Effector CD4-positive, alpha-beta T cell (primary cell): ENCODE data around the gene MACROD2.

Experiments
- DNase-seq: peaks from one replicate; pipeline ENCODE4 v3.0.0-alpha.2; 2020

The MACROD2 gene

GRCh38 chr20:15619816-15620215 is 1624.5 kb downstream of the MACROD2 start:
- DNase-seq: no peak

GRCh38 chr20:15622368-15622767 is 1627.1 kb downstream of the MACROD2 start:
- no peak for DNase-seq

- no peak for DNase-seq
Observed at GRCh38 chr20:15623215-15623614, 1627.9 kb downstream of the MACROD2 start.

- DNase-seq: no peak
Observed at GRCh38 chr20:15625981-15626380, 1630.7 kb downstream of the MACROD2 start.

GRCh38 chr20:15627089-15627488 is 1631.8 kb downstream of the MACROD2 start:
- DNase-seq: no peak

GRCh38 chr20:15627501-15627903 is 1632.2 kb downstream of the MACROD2 start:
- no peak for DNase-seq

GRCh38 chr20:15628851-15629353 is 1633.6 kb downstream of the MACROD2 start:
- no peak for DNase-seq

DNA sequence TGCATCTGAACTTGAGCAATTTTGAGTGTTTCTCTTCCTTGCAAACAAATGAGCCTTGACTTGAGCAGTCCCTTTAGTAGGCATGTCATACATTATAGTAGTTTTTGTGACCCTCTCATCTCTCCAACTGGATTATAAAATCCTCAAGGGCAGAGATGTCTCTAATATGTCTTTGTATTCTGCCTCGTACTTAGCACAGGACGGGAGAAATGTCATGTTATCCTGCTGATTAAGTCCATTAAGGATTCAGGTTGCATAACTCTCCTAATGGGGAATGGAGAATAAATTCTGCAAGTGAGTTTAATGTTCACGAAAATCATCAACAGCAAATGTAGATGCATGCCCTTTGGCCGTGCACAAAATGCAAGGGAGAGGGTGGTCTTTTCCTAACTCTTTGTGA is 1635.0 kb downstream of the MACROD2 start:
- DNase-seq: no peak

DNA sequence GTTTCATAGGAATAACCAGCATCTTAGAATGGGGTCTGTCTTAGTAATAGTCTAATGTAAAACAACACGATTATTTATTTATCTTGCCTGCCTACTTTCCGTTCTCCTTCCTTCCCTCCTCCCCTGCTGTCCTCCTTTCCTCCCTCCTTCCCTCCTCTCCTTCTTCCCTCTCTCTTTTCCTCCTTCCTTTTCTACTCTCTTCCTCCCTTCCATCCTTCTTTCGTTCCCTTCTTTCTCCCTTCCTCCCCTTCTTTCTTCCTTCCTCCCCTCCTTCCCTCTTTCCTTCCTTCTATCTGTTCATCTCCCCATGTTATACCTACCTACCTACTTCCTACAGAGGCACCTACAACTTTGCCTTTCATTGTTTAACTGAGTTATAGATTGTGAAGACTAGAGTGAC is 1637.4 kb downstream of the MACROD2 start:
- no peak for DNase-seq

DNA sequence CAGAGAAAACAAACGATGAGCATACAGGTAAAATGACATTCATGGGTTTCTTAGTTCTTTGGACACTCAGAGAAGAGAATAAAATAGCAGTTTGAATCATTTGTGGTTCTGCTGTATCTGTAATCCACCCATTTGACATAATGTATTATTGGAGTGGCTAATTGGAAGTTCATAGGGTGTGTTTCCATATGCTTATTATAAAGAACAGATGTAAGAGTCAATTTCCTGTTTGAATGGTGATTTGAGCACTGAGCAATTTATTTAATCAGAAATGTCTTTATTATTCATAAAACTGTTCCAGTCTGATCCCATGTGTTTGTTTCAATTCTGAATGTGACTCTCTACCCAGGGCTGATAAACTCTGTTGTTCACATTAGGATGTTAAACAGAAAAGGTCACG is 1638.8 kb downstream of the MACROD2 start:
- no peak for DNase-seq

GRCh38 chr20:15637546-15637945 is 1642.2 kb downstream of the MACROD2 start:
- DNase-seq: no peak

- no peak for DNase-seq
Observed at GRCh38 chr20:15637950-15638754, 1642.8 kb downstream of the MACROD2 start.

DNA sequence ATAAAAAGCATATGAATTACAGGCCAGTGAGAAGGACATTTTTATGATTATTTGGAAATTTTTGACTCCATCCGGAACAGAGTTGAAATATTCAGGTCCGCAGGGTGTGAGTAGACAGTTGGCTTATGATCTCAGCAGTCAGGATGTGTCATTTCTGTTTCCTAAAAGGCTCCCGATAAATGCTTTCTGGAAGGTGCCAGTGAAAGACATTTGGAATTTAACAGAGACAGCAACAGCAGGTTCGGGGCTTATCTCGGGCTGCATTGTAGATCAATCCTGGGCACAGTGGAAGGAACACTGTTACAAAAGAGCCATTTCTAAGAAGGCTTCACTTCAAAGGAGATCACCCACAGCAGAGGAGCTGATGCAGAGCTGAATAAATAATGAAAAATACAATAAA is 1643.5 kb downstream of the MACROD2 start:
- DNase-seq: no peak

DNA sequence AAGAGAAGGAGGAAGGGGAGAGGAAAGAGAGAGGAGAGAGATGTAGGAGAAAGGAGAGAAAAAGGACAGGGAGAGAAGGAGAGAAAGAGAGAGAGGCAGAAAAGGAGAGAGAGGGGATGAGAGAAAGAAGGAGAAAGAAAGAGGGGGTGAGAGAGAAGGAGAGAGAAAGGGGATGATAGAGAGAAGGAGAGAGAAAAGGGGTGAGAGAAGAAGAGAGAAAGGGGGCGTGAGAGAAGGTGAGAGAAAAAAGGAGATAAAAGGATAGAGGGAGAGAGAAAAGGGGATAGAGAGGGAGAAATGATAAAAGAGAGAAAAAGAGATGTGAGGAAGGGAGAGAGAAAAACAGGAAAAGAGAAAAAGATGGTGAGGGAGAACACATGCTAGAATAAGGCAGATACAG is 1644.5 kb downstream of the MACROD2 start:
- DNase-seq: no peak

DNA sequence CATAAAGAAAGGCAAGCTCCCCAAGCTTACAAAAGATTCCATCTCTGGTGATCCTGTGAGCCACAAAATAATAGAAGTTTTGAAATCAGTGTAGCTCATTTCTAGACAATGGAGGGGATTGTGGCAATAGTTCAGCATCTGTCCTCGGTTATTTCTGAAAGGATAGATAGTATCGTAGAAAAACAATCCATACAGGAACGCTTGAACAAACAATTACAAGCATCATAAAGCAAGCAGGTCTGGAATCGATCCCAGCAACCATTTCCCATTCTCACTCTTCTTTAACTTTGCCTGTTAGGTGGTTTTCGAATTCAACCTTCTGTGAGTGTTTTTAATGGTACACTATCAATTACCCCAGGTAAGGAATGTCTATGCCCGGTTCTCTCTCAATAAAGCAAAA is 1646.8 kb downstream of the MACROD2 start:
- DNase-seq: no peak

GRCh38 chr20:15642676-15643075 is 1647.4 kb downstream of the MACROD2 start:
- no peak for DNase-seq

DNA sequence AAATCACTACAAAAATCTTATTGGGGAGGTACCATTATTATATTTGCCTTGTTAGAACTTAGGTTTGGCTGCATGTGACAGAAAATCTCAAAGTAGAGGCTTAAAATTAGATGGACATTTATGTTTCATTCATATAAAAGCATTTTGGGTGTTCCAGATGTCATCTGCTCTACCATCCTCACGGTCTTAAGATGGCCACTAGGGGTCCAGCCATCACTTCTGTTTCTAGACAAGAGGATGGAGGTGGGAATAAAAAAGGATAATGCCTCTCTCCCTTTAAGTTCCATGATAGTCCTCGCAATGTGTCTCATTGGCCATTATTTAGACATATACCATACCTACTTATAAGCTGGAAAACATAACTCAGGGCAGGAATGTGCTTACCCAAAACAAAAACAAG is 1648.4 kb downstream of the MACROD2 start:
- no peak for DNase-seq

GRCh38 chr20:15645816-15646215 is 1650.5 kb downstream of the MACROD2 start:
- no peak for DNase-seq

GRCh38 chr20:15653396-15654207 is 1658.3 kb downstream of the MACROD2 start:
- no peak for DNase-seq

DNA sequence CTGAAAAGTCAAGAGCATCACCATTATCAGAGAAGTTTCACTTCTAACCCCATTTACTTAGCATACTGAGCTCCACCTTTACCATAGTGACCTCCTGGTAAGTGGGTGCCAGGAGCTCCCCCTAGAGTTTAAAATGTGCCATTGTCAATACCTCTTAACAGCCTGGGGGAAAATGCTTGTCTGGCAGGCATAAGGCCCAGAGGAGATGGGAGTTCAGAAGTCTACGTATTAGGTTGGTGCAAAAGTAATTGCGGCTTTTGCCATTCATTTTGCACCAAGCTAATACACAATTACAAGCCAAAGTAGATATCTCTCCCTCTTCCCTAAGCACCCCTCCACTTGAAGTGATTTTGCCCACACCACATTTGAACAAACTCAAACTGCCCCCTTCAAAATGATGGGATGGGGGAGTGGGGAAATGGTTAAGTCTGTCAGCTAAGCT is 1658.9 kb downstream of the MACROD2 start:
- no peak for DNase-seq

DNA sequence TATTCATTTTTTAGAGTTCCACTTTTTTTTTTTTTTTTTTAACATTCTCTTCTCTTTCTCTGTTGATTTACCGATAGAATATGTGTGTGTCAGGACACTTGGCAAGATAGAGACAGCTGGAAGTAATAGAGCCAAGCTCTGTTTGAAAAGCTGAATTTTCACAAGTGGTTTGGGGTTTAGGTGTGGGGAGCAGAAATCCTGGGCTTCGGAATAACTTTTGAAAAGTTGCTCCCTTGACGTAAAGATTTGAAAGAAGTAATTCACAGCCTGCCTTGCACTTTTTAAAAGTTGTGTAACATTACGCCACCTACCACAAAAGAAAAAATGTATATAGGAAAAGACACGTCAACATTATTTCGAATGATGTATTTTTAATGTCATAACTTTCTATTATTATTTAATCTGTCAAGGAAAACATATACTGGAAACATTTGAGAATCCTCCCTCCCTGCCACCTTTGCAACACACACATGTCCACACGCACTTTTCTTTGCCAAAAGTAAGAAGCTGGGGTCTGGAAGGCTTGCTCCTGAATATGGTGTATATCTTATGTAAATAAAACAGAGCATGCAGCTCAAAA is 1660.1 kb downstream of the MACROD2 start:
- no peak for DNase-seq

DNA sequence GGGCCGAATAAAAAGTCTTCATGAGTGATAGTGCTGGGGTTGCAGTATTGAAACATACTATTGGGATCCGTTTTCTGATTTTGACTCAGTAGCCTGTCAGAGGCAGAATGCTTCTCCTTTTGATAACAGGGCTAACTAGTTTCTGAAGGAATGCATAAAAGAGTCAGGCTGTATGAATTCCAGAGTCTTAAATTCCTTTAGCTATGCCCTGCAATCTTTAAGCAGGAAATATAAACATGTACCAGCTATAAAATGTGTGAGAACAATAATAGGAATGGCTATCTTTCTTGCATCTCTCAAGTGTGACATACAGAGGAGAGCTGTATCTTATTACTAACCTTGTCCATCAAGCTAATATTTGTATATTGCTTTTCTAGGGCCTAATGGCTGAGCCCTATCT is 1660.8 kb downstream of the MACROD2 start:
- no peak for DNase-seq

DNA sequence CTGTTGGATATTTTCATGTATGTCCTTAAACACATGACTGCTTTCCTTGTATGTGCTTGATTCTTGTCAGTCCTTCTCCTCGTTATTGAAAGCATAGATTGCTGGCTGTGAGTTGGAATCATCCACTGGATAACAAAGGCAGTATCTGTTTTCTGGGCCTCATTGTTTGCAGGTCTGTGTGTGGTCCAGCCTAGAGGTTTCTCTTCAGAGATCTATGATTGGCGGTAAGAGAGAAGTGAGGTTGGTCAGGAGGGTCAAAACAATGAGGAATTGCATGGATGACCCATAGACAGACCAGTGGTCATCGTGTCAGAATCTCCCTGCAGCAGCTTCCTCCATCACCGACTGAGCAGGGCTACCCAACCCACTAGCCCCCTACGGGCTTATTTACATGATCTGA is 1663.0 kb downstream of the MACROD2 start:
- no peak for DNase-seq

DNA sequence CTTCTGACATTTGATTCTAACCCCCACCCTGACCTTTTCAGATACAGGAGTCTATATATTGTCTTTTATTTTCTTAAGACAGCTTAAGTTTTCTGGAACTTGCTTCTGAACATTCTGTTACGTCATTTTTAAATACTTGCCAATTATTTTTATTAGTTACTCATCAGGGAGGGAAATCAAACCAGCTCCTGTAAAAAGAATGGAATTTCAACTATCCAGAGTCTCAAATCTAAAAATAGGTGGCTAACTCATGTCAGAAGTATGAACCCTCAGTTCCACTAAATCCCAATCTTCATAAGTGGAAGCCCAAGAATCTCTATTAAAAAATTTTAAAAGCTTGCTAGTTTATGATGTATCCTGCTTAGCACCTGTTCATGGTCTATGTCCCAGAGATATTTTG is 1677.9 kb downstream of the MACROD2 start:
- DNase-seq: no peak
